Skeletal muscle satellite cell (primary cell): Measurements from ENCODE around the gene SACM1L.

Source experiments
- H3K27me3 ChIP-seq: 2 replicates; pipeline ENCODE4 v1.7.0; 2013; ENCODE audit warnings: low read length; ENCODE audit not compliant: control insufficient read depth, insufficient read depth
- H3K36me3 ChIP-seq: 2 replicates; pipeline ENCODE4 v1.7.0; 2013; ENCODE audit warnings: mild to moderate bottlenecking, control low read depth, low read length; ENCODE audit not compliant: insufficient read depth
- H3K4me1 ChIP-seq: 2 replicates; pipeline ENCODE4 v1.7.0; 2013; ENCODE audit warnings: low read length; ENCODE audit not compliant: control insufficient read depth, insufficient read depth
- H3K4me2 ChIP-seq: 2 replicates; pipeline ENCODE4 v1.7.0; 2013; ENCODE audit warnings: mild to moderate bottlenecking, low read length
- H3K4me3 ChIP-seq: 2 replicates; pipeline ENCODE4 v1.7.0; 2013; ENCODE audit warnings: low read length
- H3K9ac ChIP-seq: 2 replicates; pipeline ENCODE4 v1.7.0; 2013; ENCODE audit warnings: mild to moderate bottlenecking, low read depth, low read length, moderate library complexity
- H3K9me3 ChIP-seq: replicated peaks from 2 replicates; pipeline ENCODE4 v1.7.0; 2013; ENCODE audit warnings: mild to moderate bottlenecking, control low read depth, low read length

Gene SACM1L

GRCh38 chr3:45729614-45730013 lies 40.4 kb downstream of the SACM1L start:
- H3K9ac ChIP-seq, result no peak overlapping the region
- no peaks in the 10 kb centered on the region for H3K27me3 ChIP-seq
- H3K4me3 ChIP-seq, result no peak overlapping the region
- no peaks in the 10 kb centered on the region for H3K9me3 ChIP-seq
- H3K4me2 ChIP-seq, result no peak overlapping the region
- H3K4me1 ChIP-seq, result no peaks in the 10 kb centered on the region
- H3K36me3 ChIP-seq, result peaks cover 51% of the 10 kb centered on the region

DNA sequence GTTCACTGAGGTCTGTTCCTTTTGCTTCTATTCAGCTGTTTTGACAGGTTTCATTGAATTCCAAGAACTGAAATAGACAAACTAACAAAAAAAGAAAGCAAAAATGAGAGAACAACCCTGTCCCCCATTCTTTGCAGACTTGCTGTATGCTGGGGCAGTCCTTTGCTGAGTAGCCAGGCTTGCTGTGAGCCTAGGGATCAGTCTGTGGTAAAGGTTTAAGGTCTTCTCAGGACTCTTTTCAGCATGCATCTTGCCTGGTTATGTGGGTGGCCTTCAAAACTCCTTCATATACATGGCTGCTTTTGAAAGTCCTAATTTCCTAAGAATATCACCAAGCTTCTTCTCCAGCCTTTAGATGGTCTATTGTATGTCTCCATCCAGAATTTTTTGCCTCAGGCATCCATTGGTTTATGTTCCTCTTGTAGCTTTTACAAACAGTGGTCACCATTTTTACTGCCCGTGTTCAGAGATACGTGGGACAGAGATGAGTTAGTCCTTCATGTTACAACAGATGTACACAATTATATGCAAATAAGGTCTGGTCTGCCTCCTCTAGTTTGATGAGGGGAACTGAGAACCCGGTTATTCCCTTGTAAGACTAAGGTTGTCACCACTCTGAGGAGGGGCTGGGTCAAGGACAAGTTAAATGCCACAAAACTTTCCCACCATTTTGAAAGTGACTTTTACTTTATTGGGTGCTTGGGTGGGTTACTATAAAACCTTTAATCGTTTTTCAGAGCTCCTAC lies 41.4 kb downstream of the SACM1L start:
- no peak overlapping the region for H3K4me2 ChIP-seq
- H3K27me3 ChIP-seq, result no peaks in the 10 kb centered on the region
- no peaks in the 10 kb centered on the region for H3K9me3 ChIP-seq
- peaks cover 54% of the 10 kb centered on the region for H3K36me3 ChIP-seq
- H3K4me3 ChIP-seq, result no peak overlapping the region
- H3K9ac ChIP-seq, result no peak overlapping the region
- no peaks in the 10 kb centered on the region for H3K4me1 ChIP-seq

GRCh38 chr3:45736707-45737106 lies 47.5 kb downstream of the SACM1L start:
- Histone ChIP-seq H3K9me3 (no peaks in the 10 kb centered on the region), H3K4me1 (no peaks in the 10 kb centered on the region), H3K9ac (no peak overlapping the region), H3K4me2 (no peak overlapping the region), H3K36me3 (peaks cover 83% of the 10 kb centered on the region), H3K4me3 (no peak overlapping the region), H3K27me3 (no peaks in the 10 kb centered on the region)

GRCh38 chr3:45737234-45737633 lies 48.0 kb downstream of the SACM1L start:
- H3K4me2 ChIP-seq, result no peak overlapping the region
- no peaks in the 10 kb centered on the region for H3K27me3 ChIP-seq
- no peak overlapping the region for H3K9ac ChIP-seq
- peaks cover 83% of the 10 kb centered on the region for H3K36me3 ChIP-seq
- H3K9me3 ChIP-seq, result no peaks in the 10 kb centered on the region
- H3K4me3 ChIP-seq, result no peak overlapping the region
- H3K4me1 ChIP-seq, result no peaks in the 10 kb centered on the region

DNA sequence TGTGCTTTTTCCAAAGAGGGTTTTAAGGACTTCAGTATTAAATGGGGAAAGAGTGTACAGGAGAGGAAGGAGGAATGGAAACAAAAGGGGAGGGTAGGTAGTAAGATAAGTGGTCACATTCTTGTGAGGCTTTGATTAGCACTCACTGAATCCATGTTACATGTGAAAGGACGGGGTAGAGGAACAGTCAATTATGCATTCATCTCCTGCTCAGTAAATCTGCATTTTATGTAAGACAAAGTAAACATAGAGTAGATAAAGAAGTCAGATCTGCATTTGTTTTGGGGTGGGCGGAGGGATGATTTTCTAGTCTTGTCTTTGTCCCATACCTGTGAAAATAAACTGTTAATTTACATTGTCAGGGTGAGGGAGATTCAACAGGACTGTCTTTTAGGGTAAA lies 50.8 kb downstream of the SACM1L start:
- Histone ChIP-seq H3K9ac (no peak overlapping the region), H3K27me3 (no peaks in the 10 kb centered on the region), H3K4me2 (no peak overlapping the region), H3K9me3 (no peaks in the 10 kb centered on the region), H3K4me1 (no peaks in the 10 kb centered on the region), H3K4me3 (no peak overlapping the region), H3K36me3 (peaks cover 88% of the 10 kb centered on the region)

DNA sequence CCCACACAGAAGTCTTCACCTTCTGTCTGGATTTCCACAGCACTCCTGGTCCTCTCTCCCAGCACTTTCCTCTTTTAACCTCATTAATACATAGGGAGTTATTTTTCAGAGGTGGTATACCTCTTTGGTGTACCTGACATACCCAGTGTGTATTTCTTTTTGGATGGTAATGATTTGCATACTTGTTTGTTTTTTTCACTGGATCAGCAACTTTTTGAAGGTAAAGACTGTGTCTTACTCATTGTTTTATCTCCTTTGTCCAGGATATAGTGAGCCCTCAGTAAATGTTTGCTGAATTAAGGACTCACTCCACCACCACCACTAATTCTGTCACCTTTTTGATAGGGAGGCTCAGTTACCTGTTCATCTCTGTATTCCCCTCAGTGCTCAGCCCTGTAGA lies 52.1 kb downstream of the SACM1L start:
- no peak overlapping the region for H3K9ac ChIP-seq
- H3K9me3 ChIP-seq, result no peaks in the 10 kb centered on the region

DNA sequence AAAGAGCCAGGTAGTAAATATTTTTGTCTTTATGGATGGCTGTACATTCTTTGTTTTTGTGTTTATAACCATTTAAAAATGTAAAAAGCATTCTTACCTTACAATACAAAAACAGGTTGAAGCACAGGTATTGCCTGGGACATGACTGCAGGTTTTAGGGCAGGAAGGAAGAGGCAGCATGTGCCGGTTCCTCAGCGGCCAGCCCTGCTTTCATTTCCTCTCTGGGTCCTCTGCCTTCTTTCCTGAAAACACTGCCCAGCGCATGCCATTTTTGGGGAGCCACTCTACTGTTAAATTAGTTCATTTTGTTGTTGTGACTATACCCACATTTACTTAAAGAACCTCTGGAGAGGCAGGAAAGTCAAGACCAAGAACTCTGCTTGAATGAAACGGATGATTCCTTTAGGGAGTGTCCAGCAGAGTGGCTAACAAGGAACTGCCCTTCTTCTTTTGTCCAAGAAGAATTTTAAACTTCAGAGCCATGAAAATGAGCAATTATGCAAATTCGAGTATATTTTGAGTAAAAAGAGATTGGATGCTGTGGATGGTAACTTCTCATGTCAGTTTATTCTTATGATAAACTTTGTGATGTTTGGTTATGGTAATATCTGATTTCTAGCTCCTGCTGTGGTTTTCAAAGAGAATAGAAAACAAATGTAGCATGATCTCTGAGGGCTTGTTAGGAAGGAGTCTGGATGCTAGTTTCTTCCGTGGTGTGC lies 52.7 kb downstream of the SACM1L start:
- Histone ChIP-seq H3K36me3 (peaks cover 82% of the 10 kb centered on the region), H3K4me3 (no peak overlapping the region), H3K9ac (no peak overlapping the region), H3K27me3 (no peaks in the 10 kb centered on the region), H3K4me2 (no peak overlapping the region), H3K9me3 (no peaks in the 10 kb centered on the region), H3K4me1 (no peaks in the 10 kb centered on the region)

More for the DNA sequence above, 52.1 kb downstream of the SACM1L start:
- no peak overlapping the region for H3K4me3 ChIP-seq
- H3K36me3 ChIP-seq, result peaks cover 84% of the 10 kb centered on the region
- no peaks in the 10 kb centered on the region for H3K4me1 ChIP-seq
- no peaks in the 10 kb centered on the region for H3K27me3 ChIP-seq
- H3K4me2 ChIP-seq, result no peak overlapping the region

- Histone ChIP-seq H3K9ac (no peak overlapping the region), H3K36me3 (peaks cover 80% of the 10 kb centered on the region), H3K9me3 (no peaks in the 10 kb centered on the region)
These were observed 53.4 kb downstream of the SACM1L start for GRCh38 chr3:45742461-45743089.

GRCh38 chr3:45746165-45746776 lies 57.1 kb downstream of the SACM1L start:
- Histone ChIP-seq H3K4me2 (no peak overlapping the region), H3K9ac (no peak overlapping the region), H3K27me3 (no peaks in the 10 kb centered on the region), H3K36me3 (peaks cover 50% of the 10 kb centered on the region), H3K4me3 (no peak overlapping the region), H3K9me3 (no peaks in the 10 kb centered on the region), H3K4me1 (peaks cover 9% of the 10 kb centered on the region)

More at GRCh38 chr3:45742461-45743089, 53.4 kb downstream of the SACM1L start:
- H3K4me3 ChIP-seq, result no peak overlapping the region
- peaks cover 1% of the 10 kb centered on the region for H3K4me1 ChIP-seq
- H3K4me2 ChIP-seq, result no peak overlapping the region
- no peaks in the 10 kb centered on the region for H3K27me3 ChIP-seq

- Histone ChIP-seq H3K9ac (no peak overlapping the region), H3K9me3 (no peaks in the 10 kb centered on the region), H3K4me3 (no peak overlapping the region), H3K4me2 (no peak overlapping the region), H3K36me3 (peaks cover 45% of the 10 kb centered on the region), H3K4me1 (peaks cover 9% of the 10 kb centered on the region), H3K27me3 (no peaks in the 10 kb centered on the region)
These were observed 57.8 kb downstream of the SACM1L start for GRCh38 chr3:45746777-45747622.

DNA sequence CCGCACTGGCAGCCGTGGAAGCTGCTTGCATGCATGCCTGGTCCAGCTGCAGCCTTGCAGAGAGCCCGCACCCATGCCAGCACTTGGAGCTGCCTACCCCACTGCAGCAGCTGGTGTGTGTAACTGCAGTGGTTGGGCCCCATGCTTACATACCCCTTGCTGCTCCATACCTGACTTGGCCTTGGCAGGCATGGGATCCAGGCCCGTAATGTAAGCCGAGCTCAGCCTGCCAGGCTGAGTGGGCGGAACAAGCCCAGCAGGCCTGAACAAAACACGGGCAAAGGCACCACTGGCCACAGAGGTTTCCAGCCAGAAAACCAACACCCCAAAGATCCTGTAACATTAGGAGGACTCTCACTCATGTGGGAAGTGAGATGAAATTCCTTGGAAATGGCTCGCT lies 58.9 kb downstream of the SACM1L start:
- no peaks in the 10 kb centered on the region for H3K9me3 ChIP-seq
- H3K9ac ChIP-seq, result no peak overlapping the region
- no peak overlapping the region for H3K4me3 ChIP-seq
- no peaks in the 10 kb centered on the region for H3K27me3 ChIP-seq
- peaks cover 36% of the 10 kb centered on the region for H3K36me3 ChIP-seq
- peaks cover 9% of the 10 kb centered on the region for H3K4me1 ChIP-seq
- no peak overlapping the region for H3K4me2 ChIP-seq
